IMR-90 (cell line): ENCODE results near the gene NCOR1.

Experiments
- BHLHE40 ChIP-seq: fragments of 150-350 bp; IDR thresholded peaks from 2 replicates; pipeline ENCODE4 v1.6.1; 2016; ENCODE audit warnings: mild to moderate bottlenecking, low read depth, low read length
- CEBPB ChIP-seq: IDR thresholded peaks from 2 replicates; pipeline ENCODE4 v1.6.1; 2012; ENCODE audit warnings: low read depth, low read length, improper control_type of control experiment
- CTCF ChIP-seq: conservative IDR thresholded peaks from 2 replicates; pipeline ENCODE4 v1.5.1; 2012; ENCODE audit warnings: mild to moderate bottlenecking, low read depth, low read length, improper control_type of control experiment
- FOS ChIP-seq: fragments of 150-350 bp; IDR thresholded peaks from 2 replicates; pipeline ENCODE4 v1.6.1; 2016; ENCODE audit warnings: low read depth, low read length
- MAFK ChIP-seq: IDR thresholded peaks from 2 replicates; pipeline ENCODE4 v1.6.1; 2012; ENCODE audit warnings: low read depth, low read length, improper control_type of control experiment
- MXI1 ChIP-seq: IDR thresholded peaks from 2 replicates; pipeline ENCODE4 v1.6.1; 2012; ENCODE audit warnings: low read depth, mild to moderate bottlenecking, low read length, moderate library complexity, borderline replicate concordance
- POLR2A ChIP-seq: IDR thresholded peaks from 2 replicates; pipeline ENCODE4 v1.6.1; 2012; ENCODE audit warnings: mild to moderate bottlenecking, low read depth, low read length
- SMC3 ChIP-seq: fragments of 150-350 bp; IDR thresholded peaks from 2 replicates; pipeline ENCODE4 v1.6.1; 2016; ENCODE audit warnings: low read depth, mild to moderate bottlenecking, antibody characterized with exemption, low read length, moderate library complexity
- USF2 ChIP-seq: fragments of 150-350 bp; IDR thresholded peaks from 2 replicates; pipeline ENCODE4 v1.6.1; 2017; ENCODE audit warnings: mild to moderate bottlenecking, antibody characterized with exemption, low read length, low read depth

GRCh38 chr17:16044487-16044886 lies 170.8 kb downstream of the NCOR1 start:
- TF ChIP-seq CTCF (no peak), MAFK (no peak), POLR2A (no peak), CEBPB (no peak), USF2 (no peak), SMC3 (no peak), BHLHE40 (no peak), MXI1 (no peak), FOS (no peak)
